H1 (cell line): Measurements from ENCODE around the gene STEAP1B. TPM values are rescaled to one million over a fixed set of nuclear protein-coding genes. Genes with fewer than 3 reads are reported as not detected.
"Not testable (repeated sequence)": the region's sequence is repeated elsewhere in the genome, so short reads cannot be mapped to it uniquely, and the experiment has no call there.

ENCODE experiments used
- CTCF ChIA-PET: fragments of 300-600 bp; sonication (Branson Sonifier 250); formaldehyde crosslinking; loops from one replicate; lab custom pipeline; 2021; ENCODE audit not compliant: partially characterized antibody; lab: Charles Lee
- POLR2A ChIA-PET: fragments of 300-600 bp; sonication (Branson Sonifier 250); formaldehyde crosslinking; loops from one replicate; lab custom pipeline; 2021; ENCODE audit warnings: inconsistent platforms; ENCODE audit not compliant: partially characterized antibody; lab: Charles Lee
- DNase-seq, 2 experiments: peaks; one replicate each; pipeline versions ENCODE4 v3.0.0 to v3.0.0-alpha.2; 2010 to 2022; ENCODE audit warnings: low spot score in 2 of 2, low read depth in 1 of 2, mixed read lengths in 1 of 2
- FAIRE-seq: peaks from 2 replicates; lab custom pipeline; 2011; peaks lifted over from hg19 to GRCh38; lab: Jason Lieb, UNC
- H2AFZ ChIP-seq: 2 replicates; pipeline ENCODE4 v1.8.1; 2012; ENCODE audit warnings: low read length, inconsistent platforms
- H2AK5ac ChIP-seq: 2 replicates; pipeline ENCODE4 v1.6.1; 2013; ENCODE audit warnings: low read depth, low read length
- H2BK120ac ChIP-seq: replicated peaks from 2 replicates; pipeline ENCODE3; 2013; ENCODE audit warnings: low read depth, low read length, inconsistent platforms
- H2BK12ac ChIP-seq: 2 replicates; pipeline ENCODE4 v1.6.1; 2013; ENCODE audit warnings: low read depth, low read length
- H2BK15ac ChIP-seq: 2 replicates; pipeline ENCODE4 v1.6.1; 2013; ENCODE audit warnings: low read length
- H2BK20ac ChIP-seq: 2 replicates; pipeline ENCODE4 v1.6.1; 2013; ENCODE audit warnings: low read length
- H2BK5ac ChIP-seq: 2 replicates; pipeline ENCODE4 v1.6.1; 2013; ENCODE audit warnings: low read depth, low read length
- H3K14ac ChIP-seq: 2 replicates; pipeline ENCODE4 v1.6.1; 2013; ENCODE audit warnings: inconsistent platforms; ENCODE audit not compliant: insufficient read length
- H3K18ac ChIP-seq: 2 replicates; pipeline ENCODE4 v1.6.1; 2013; ENCODE audit warnings: low read length; ENCODE audit errors: extremely low read depth
- H3K23ac ChIP-seq: 2 replicates; pipeline ENCODE4 v1.6.1; 2013; ENCODE audit warnings: inconsistent platforms; ENCODE audit not compliant: insufficient read length
- H3K23me2 ChIP-seq: 2 replicates; pipeline ENCODE4 v1.6.1; 2013; ENCODE audit warnings: low read depth, low read length
- H3K27ac ChIP-seq: 2 replicates; pipeline ENCODE4 v1.6.1; 2011; ENCODE audit warnings: low read depth, low read length, inconsistent platforms
- H3K27me3 ChIP-seq, 4 experiments: replicated peaks in 1 of 4; 1 replicate in 1 of 4; 2 replicates in 3 of 4; pipeline versions ENCODE4 v1.6.1 to v1.8.1; 2011 to 2013; ENCODE audit warnings: low read length in 3 of 4, mild to moderate bottlenecking in 3 of 4, inconsistent platforms in 2 of 4, mixed read lengths in 2 of 4, moderate library complexity in 1 of 4; ENCODE audit not compliant: control insufficient read depth in 3 of 4, insufficient read depth in 3 of 4; ENCODE audit errors: extremely low read depth in 1 of 4
- H3K36me3 ChIP-seq, 4 experiments: 2 replicates each; pipeline versions ENCODE4 v1.6.1 to v1.8.1; 2011 to 2013; ENCODE audit warnings: mild to moderate bottlenecking in 4 of 4, low read length in 3 of 4, moderate library complexity in 2 of 4, control low read depth in 1 of 4, inconsistent platforms in 1 of 4; ENCODE audit not compliant: insufficient read depth in 4 of 4, control insufficient read depth in 2 of 4
- H3K4ac ChIP-seq: replicated peaks from 2 replicates; pipeline ENCODE3; 2013; ENCODE audit warnings: low read length, low read depth, mixed read lengths, inconsistent platforms; ENCODE audit not compliant: insufficient read length
- H3K4me1 ChIP-seq, 4 experiments: replicated peaks in 1 of 4; 1 replicate in 1 of 4; 2 replicates in 3 of 4; pipeline versions ENCODE4 v1.6.1 to v1.8.1; 2011 to 2013; ENCODE audit warnings: low read length in 3 of 4, inconsistent platforms in 2 of 4, mixed read lengths in 1 of 4; ENCODE audit not compliant: insufficient read depth in 4 of 4, control insufficient read depth in 3 of 4
- H3K4me2 ChIP-seq, 2 experiments: 2 replicates each; pipeline versions ENCODE4 v1.6.1 to v1.8.1; 2011 to 2013; ENCODE audit warnings: low read depth in 2 of 2, low read length in 2 of 2, control low read depth in 1 of 2, inconsistent platforms in 1 of 2, mild to moderate bottlenecking in 1 of 2; ENCODE audit not compliant: insufficient read depth in 1 of 2
- H3K4me3 ChIP-seq, 4 experiments: fragments of 200-600, 300-600 bp in 1 of 4; sonication (generic), shearing (Covaris generic), sonication (Bioruptor Twin) in 1 of 4; 2 replicates each; pipeline versions ENCODE4 v1.5.1 to v1.8.1; 2011 to 2016; ENCODE audit warnings: low read length in 4 of 4, low read depth in 3 of 4, control low read depth in 2 of 4, inconsistent platforms in 2 of 4, mild to moderate bottlenecking in 2 of 4, mixed read lengths in 1 of 4, moderate library complexity in 1 of 4; ENCODE audit not compliant: insufficient read depth in 2 of 4; ENCODE audit errors: extremely low read depth in 1 of 4
- H3K56ac ChIP-seq: replicated peaks from 2 replicates; pipeline ENCODE3; 2013; ENCODE audit warnings: low read depth, mild to moderate bottlenecking, mixed read lengths, low read length, inconsistent platforms; ENCODE audit not compliant: insufficient read length
- H3K79me1 ChIP-seq: 2 replicates; pipeline ENCODE4 v1.6.1; 2013; ENCODE audit warnings: low read depth, low read length, control low read depth
- H3K79me2 ChIP-seq, 2 experiments: 2 replicates each; pipeline versions ENCODE4 v1.6.1 to v1.8.1; 2012 to 2013; ENCODE audit warnings: low read length in 2 of 2, mild to moderate bottlenecking in 2 of 2, inconsistent platforms in 1 of 2; ENCODE audit not compliant: insufficient read depth in 2 of 2, control insufficient read depth in 1 of 2
- H3K9ac ChIP-seq, 4 experiments: replicated peaks in 1 of 4; 1 replicate in 1 of 4; 2 replicates in 3 of 4; pipeline versions ENCODE4 v1.6.1 to v1.8.1; 2011 to 2013; ENCODE audit warnings: low read depth in 3 of 4, low read length in 3 of 4, control low read depth in 2 of 4, mild to moderate bottlenecking in 2 of 4, moderate library complexity in 2 of 4, inconsistent platforms in 1 of 4; ENCODE audit errors: extremely low read depth in 1 of 4
- H3K9me3 ChIP-seq, 2 experiments: 2 replicates each; pipeline versions ENCODE4 v1.6.1 to v1.8.1; 2012 to 2013; ENCODE audit warnings: mild to moderate bottlenecking in 2 of 2, moderate library complexity in 2 of 2, control low read depth in 1 of 2, inconsistent platforms in 1 of 2, low read depth in 1 of 2, low read length in 1 of 2, mixed read lengths in 1 of 2; ENCODE audit not compliant: insufficient read depth in 2 of 2
- H4K20me1 ChIP-seq, 2 experiments: replicated peaks in 1 of 2; 2 replicates each; pipeline versions ENCODE3 to v1.8.1; 2011 to 2013; ENCODE audit warnings: inconsistent platforms in 2 of 2, low read length in 2 of 2, mild to moderate bottlenecking in 1 of 2; ENCODE audit not compliant: insufficient read depth in 2 of 2, control insufficient read depth in 1 of 2
- H4K5ac ChIP-seq: 2 replicates; pipeline ENCODE4 v1.6.1; 2013; ENCODE audit warnings: low read length, low read depth, mixed read lengths, inconsistent platforms; ENCODE audit not compliant: insufficient read length
- H4K8ac ChIP-seq: 2 replicates; pipeline ENCODE4 v1.8.0; 2013; ENCODE audit warnings: mild to moderate bottlenecking, moderate library complexity, low read length, inconsistent platforms; ENCODE audit not compliant: insufficient read depth; ENCODE audit errors: extremely low read depth
- H4K91ac ChIP-seq: replicated peaks from 2 replicates; pipeline ENCODE3; 2013; ENCODE audit warnings: low read length, mixed read lengths, inconsistent platforms; ENCODE audit not compliant: insufficient read length
- WGBS, 2 experiments: shearing (Covaris generic) in 1 of 2; methylation state at CpG; one replicate each; pipeline versions ENCODE4 v1.1.6 to v1.1.7; 2013 to 2015; ENCODE audit warnings: low lambda C conversion rate in 2 of 2, mixed read lengths in 2 of 2, inconsistent platforms in 1 of 2, low coverage in 1 of 2, missing lambda C conversion rate in 1 of 2; ENCODE audit not compliant: insufficient replicate concordance in 2 of 2, insufficient coverage in 1 of 2, insufficient read length in 1 of 2; ENCODE audit errors: extremely low coverage in 1 of 2, missing lambda C conversion rate in 1 of 2; 5-methylcytosine and 5-hydroxymethylcytosine counted together
- polyA plus RNA-seq, 7 experiments: library from polyadenylated mRNA; depleted of rRNA in 3 of 7; stranded (reverse) in 5 of 7; unstranded in 2 of 7; fragments of >200 nt in 5 of 7; fragments of 200-250 nt in 2 of 7; gene quantifications; 1 replicate in 5 of 7; 2 replicates in 1 of 7; 4 replicates in 1 of 7; pipeline versions ENCODE4 v1.2.1 to v1.2.3, GENCODE V29; 2011 to 2013; ENCODE audit warnings: missing spikeins in 2 of 7, mixed read lengths in 2 of 7
- total RNA-seq: library from RNA; stranded (reverse); fragmentation: NEBNext Ultra II Directional; extraction: Animal tissue kit (Norgen Biotek cat#: 25700); gene quantifications from 2 replicates; pipeline ENCODE4 v1.2.1, GENCODE V29; 2021

STEAP1B gene
- total and polyA plus RNA-seq, 2 of the 8 experiments (the other 6 are each of a cell fraction or from before 2014, with no cell fraction given): 5.4 to 8.7 TPM

- H2BK15ac ChIP-seq, H3K36me3 ChIP-seq, H3K23me2 ChIP-seq, H3K56ac ChIP-seq, H3K4me1 ChIP-seq, H2AFZ ChIP-seq, H2BK12ac ChIP-seq, H3K27me3 ChIP-seq, H2BK20ac ChIP-seq, H3K27ac ChIP-seq, CTCF ChIA-PET, H4K91ac ChIP-seq, DNase-seq, H3K14ac ChIP-seq, H2BK5ac ChIP-seq, H3K4me2 ChIP-seq, H4K8ac ChIP-seq, H2AK5ac ChIP-seq, H3K4me3 ChIP-seq, H3K4ac ChIP-seq, H4K20me1 ChIP-seq, POLR2A ChIA-PET, FAIRE-seq, H3K79me1 ChIP-seq, H3K79me2 ChIP-seq, H3K9ac ChIP-seq, H3K18ac ChIP-seq, H3K23ac ChIP-seq, H4K5ac ChIP-seq, H3K9me3 ChIP-seq, H2BK120ac ChIP-seq: not testable (repeated sequence)
- 80% methylated on average over 4 of the region's 4 CpGs; no CpG with 5 or more reads in 1 of the 2 experiments for WGBS, 2 experiments
Observed at GRCh38 chr7:22493160-22493925, 6.6 kb downstream of the STEAP1B start.
